ENCODE results near the gene STX8.
A peak's percentile ranks its signal among the peaks of the same experiment; 100 is the strongest.
"Not testable (repeated sequence)": the region's sequence is repeated elsewhere in the genome, so short reads cannot be mapped to it uniquely, and the experiment has no call there.

The STX8 gene

GRCh38 chr17:9451934-9452333, 123.7 kb downstream of the STX8 start:
- FAIRE-seq (no peak), DNase-seq (ENCODE audit: extremely low spot score, insufficient read length, low read depth) (no peak)

- not testable (repeated sequence) for FAIRE-seq; DNase-seq (ENCODE audit: extremely low spot score, insufficient read length, low read depth)
These were observed 128.3 kb downstream of the STX8 start for GRCh38 chr17:9447298-9447697.

- no peak for FAIRE-seq
These were observed 129.1 kb downstream of the STX8 start for GRCh38 chr17:9446528-9446927.

GRCh38 chr17:9445424-9445823, 130.2 kb downstream of the STX8 start:
- DNase-seq (ENCODE audit: extremely low spot score, insufficient read length, low read depth) (no peak), FAIRE-seq (no peak)

More at GRCh38 chr17:9446528-9446927, 129.1 kb downstream of the STX8 start:
- DNase-seq (ENCODE audit: extremely low spot score, insufficient read length, low read depth) = no peak

- DNase-seq (ENCODE audit: extremely low spot score, insufficient read length, low read depth) (no peak), FAIRE-seq (no peak)
These were observed 130.9 kb downstream of the STX8 start for GRCh38 chr17:9444687-9445086.

GRCh38 chr17:9443811-9444210, 131.8 kb downstream of the STX8 start:
- DNase-seq (ENCODE audit: extremely low spot score, insufficient read length, low read depth) (no peak), FAIRE-seq (no peak)

- FAIRE-seq = no peak
These were observed 135.8 kb downstream of the STX8 start for GRCh38 chr17:9439851-9440250.

GRCh38 chr17:9436630-9437029, 139.0 kb downstream of the STX8 start:
- FAIRE-seq = no peak

More at GRCh38 chr17:9439851-9440250, 135.8 kb downstream of the STX8 start:
- DNase-seq (ENCODE audit: extremely low spot score, insufficient read length, low read depth) = no peak

GRCh38 chr17:9435165-9435564, 140.5 kb downstream of the STX8 start:
- no peak for DNase-seq (ENCODE audit: extremely low spot score, insufficient read length, low read depth)

More at GRCh38 chr17:9436630-9437029, 139.0 kb downstream of the STX8 start:
- no peak for DNase-seq (ENCODE audit: extremely low spot score, insufficient read length, low read depth)

GRCh38 chr17:9434642-9435057, 141.0 kb downstream of the STX8 start:
- DNase-seq (ENCODE audit: extremely low spot score, insufficient read length, low read depth) (no peak), FAIRE-seq (peak; percentile 61)

More at GRCh38 chr17:9435165-9435564, 140.5 kb downstream of the STX8 start:
- FAIRE-seq = no peak

- DNase-seq (ENCODE audit: extremely low spot score, insufficient read length, low read depth) (no peak), FAIRE-seq (peak; percentile 77)
These were observed 142.6 kb downstream of the STX8 start for GRCh38 chr17:9432934-9433421.

- DNase-seq (ENCODE audit: extremely low spot score, insufficient read length, low read depth) = peak; percentile 29
- FAIRE-seq = peak; percentile 90
These were observed 143.3 kb downstream of the STX8 start for GRCh38 chr17:9432134-9432885.

- DNase-seq (ENCODE audit: extremely low spot score, insufficient read length, low read depth) = no peak
These were observed 144.0 kb downstream of the STX8 start for GRCh38 chr17:9431620-9432019.

GRCh38 chr17:9427465-9428315, 147.9 kb downstream of the STX8 start:
- FAIRE-seq = no peak
- no peak for DNase-seq (ENCODE audit: extremely low spot score, insufficient read length, low read depth)

More at GRCh38 chr17:9431620-9432019, 144.0 kb downstream of the STX8 start:
- FAIRE-seq = no peak

GRCh38 chr17:9424071-9424640, 151.5 kb downstream of the STX8 start:
- DNase-seq (ENCODE audit: extremely low spot score, insufficient read length, low read depth) = no peak
- no peak for FAIRE-seq

- DNase-seq (ENCODE audit: extremely low spot score, insufficient read length, low read depth) (no peak), FAIRE-seq (no peak)
These were observed 154.1 kb downstream of the STX8 start for GRCh38 chr17:9421525-9421924.

GRCh38 chr17:9419932-9420453, 155.6 kb downstream of the STX8 start:
- no peak for FAIRE-seq
- DNase-seq (ENCODE audit: extremely low spot score, insufficient read length, low read depth) = no peak

- FAIRE-seq = peak; percentile 87
These were observed 161.1 kb downstream of the STX8 start for GRCh38 chr17:9414471-9414870.

GRCh38 chr17:9410737-9411136, 164.9 kb downstream of the STX8 start:
- no peak for DNase-seq (ENCODE audit: extremely low spot score, insufficient read length, low read depth)
- FAIRE-seq = no peak

More at GRCh38 chr17:9414471-9414870, 161.1 kb downstream of the STX8 start:
- DNase-seq (ENCODE audit: extremely low spot score, insufficient read length, low read depth) = peak; percentile 51

GRCh38 chr17:9410301-9410700, 165.3 kb downstream of the STX8 start:
- DNase-seq (ENCODE audit: extremely low spot score, insufficient read length, low read depth) = no peak
- no peak for FAIRE-seq
